Measurements from ENCODE around the gene CDK5. TPM values are rescaled to one million over a fixed set of nuclear protein-coding genes. Genes with fewer than 3 reads are reported as not detected.

Gene CDK5
- total and polyA plus RNA-seq, 9 of the 15 experiments (the other 6 are each of a cell fraction or from before 2014, with no cell fraction given), result 3.2 to 38.0 (median 27.5) TPM

- TF ChIP-seq XRCC5 (IDR thresholded peaks at IDR 0.05; ENCODE audit: low read depth, low read length) (no peak), MEIS2 (IDR thresholded peaks at IDR 0.05; ENCODE audit: partially characterized antibody) (no peak), SLC30A9 (CRISPR knock-in tag; IDR thresholded peaks at IDR 0.05) (no peak), ZC3H4 (CRISPR knock-in tag; IDR thresholded peaks at IDR 0.05; ENCODE audit: borderline replicate concordance) (no peak), PCBP1 (IDR thresholded peaks at IDR 0.05; ENCODE audit: low read depth, low read length, poor library complexity, severe bottlenecking) (peak; percentile 36), ZNF395 (CRISPR knock-in tag; IDR thresholded peaks at IDR 0.05) (peak; percentile 74; the same call in 1 of the 2 replicates), NFRKB (IDR thresholded peaks at IDR 0.05; ENCODE audit: low read depth) (no peak), CTBP1 (IDR thresholded peaks at IDR 0.05; ENCODE audit: borderline replicate concordance) (no peak), FOXP1 (CRISPR knock-in tag; IDR thresholded peaks at IDR 0.05) (no peak), CLOCK (CRISPR knock-in tag; IDR thresholded peaks at IDR 0.05; ENCODE audit: borderline replicate concordance) (no peak), NUFIP1 (IDR thresholded peaks at IDR 0.05; ENCODE audit: partially characterized antibody) (no peak), KLF1 (tag; IDR thresholded peaks at IDR 0.05) (no peak), ZNF124 (CRISPR knock-in tag; IDR thresholded peaks at IDR 0.05) (no peak), ARNT (IDR thresholded peaks at IDR 0.05) (no peak), ZBTB43 (CRISPR knock-in tag; IDR thresholded peaks at IDR 0.05) (peak; percentile 87; the same call in 1 of the 2 replicates), SNIP1 (IDR thresholded peaks at IDR 0.05; ENCODE audit: low read depth) (no peak), SMAD2 (IDR thresholded peaks at IDR 0.05; ENCODE audit: low read depth, low read length) (no peak), ZNF644 (tag; IDR thresholded peaks at IDR 0.05; ENCODE audit: low read depth) (no peak), ZNF780A (CRISPR knock-in tag; IDR thresholded peaks at IDR 0.05) (no peak), RNF219 (CRISPR knock-in tag; IDR thresholded peaks at IDR 0.05) (no peak), PREB (CRISPR knock-in tag; IDR thresholded peaks at IDR 0.05) (0 out of 2 replicates have a peak, but pooled peaks have one; percentile 12), ZNF24 (IDR thresholded peaks at IDR 0.05) (no peak), E2F3 (CRISPR knock-in tag; IDR thresholded peaks at IDR 0.05) (no peak)
Observed at GRCh38 chr7:151062111-151062398, 4.4 kb upstream of the CDK5 start (continued).

All from K562 (cell line).